Upper lobe of left lung (tissue), 6 donors: ENCODE measurements around the gene COL15A1. TPM values are rescaled to one million over a fixed set of nuclear protein-coding genes. Genes with fewer than 3 reads are reported as not detected.

ENCODE experiments used
- ATAC-seq, 2 donors: fragments of 200-7000 bp; cut with Tn5 transposase; one replicate each; pipeline ENCODE4 v1.9.1; 2022; ENCODE audit warnings: mild to moderate bottlenecking in 2 of 2, moderate library complexity in 2 of 2; ENCODE audit not compliant: low FRiP score in 2 of 2
- DNase-seq, 2 donors: peaks; one replicate each; pipeline ENCODE4 v3.0.0-alpha.2; 2019 to 2020
- H3K27ac ChIP-seq, 4 donors: fragments of 200-600 bp; sonication (generic); one replicate each; pipeline ENCODE4 v1.5.1; 2016 to 2019
- H3K27me3 ChIP-seq, 4 donors: fragments of 200-600 bp; sonication (generic); one replicate each; pipeline ENCODE4 v1.5.1; 2017 to 2019
- H3K36me3 ChIP-seq, 4 donors: fragments of 200-600 bp; sonication (generic); one replicate each; pipeline ENCODE4 v1.5.1; 2016 to 2019
- H3K4me1 ChIP-seq, 4 donors: fragments of 200-600 bp; sonication (generic); one replicate each; pipeline ENCODE4 v1.5.1; 2018 to 2019
- H3K4me3 ChIP-seq, 4 donors: fragments of 200-600 bp; sonication (generic); one replicate each; pipeline ENCODE4 v1.5.1; 2017 to 2019; ENCODE audit warnings: mild to moderate bottlenecking in 2 of 4, moderate library complexity in 1 of 4
- H3K9me3 ChIP-seq, 4 donors: fragments of 200-600 bp; sonication (generic); one replicate each; pipeline ENCODE4 v1.5.1; 2018 to 2019
- CTCF ChIP-seq, 6 experiments: fragments of 450-650 bp in 4 of 6; fragments of 200-600 bp in 2 of 6; sonication (generic) in 2 of 6; IDR thresholded peaks; one replicate each; pipeline ENCODE4 v1.5.1; 2016 to 2019; ENCODE audit warnings: antibody characterized with exemption in 6 of 6
- EP300 ChIP-seq, 4 donors: sonication (generic); formaldehyde crosslinking; IDR thresholded peaks; one replicate each; pipeline ENCODE4 v1.5.1; 2017; ENCODE audit warnings: antibody characterized with exemption in 4 of 4, control low read depth in 2 of 4
- POLR2A ChIP-seq, 4 donors: fragments of 450-650 bp; IDR thresholded peaks; one replicate each; pipeline ENCODE4 v1.5.1; 2016 to 2017; ENCODE audit warnings: antibody characterized with exemption in 4 of 4, mild to moderate bottlenecking in 2 of 4
- POLR2AphosphoS5 ChIP-seq, 2 donors: sonication (generic); formaldehyde crosslinking; IDR thresholded peaks; one replicate each; pipeline ENCODE4 v1.5.1; 2017; ENCODE audit warnings: antibody characterized with exemption in 2 of 2
- WGBS, 2 donors: methylation state at CpG; one replicate each; pipeline ENCODE4 v1.1.5; 2017 to 2018; 5-methylcytosine and 5-hydroxymethylcytosine counted together
- total RNA-seq, 6 donors: library from RNA; depleted of rRNA in 4 of 6; stranded (reverse); fragments of >200 nt in 4 of 6; gene quantifications; one replicate each; pipeline versions ENCODE4 v1.1.0 to v1.2.1, GENCODE V29; 2016 to 2021
- donor health status: DM: no; HTN: no; CAD: no; lungs with moderate emphysema.
- donor health status: DM: no; HTN: yes; CAD: no; lungs with severe emphysema.

Gene COL15A1
- total RNA-seq, 6 donors from 2014 or later = 1.0 to 17.9 (median 2.7) TPM

GRCh38 chr9:98933185-98933584, 10.5 kb upstream of the COL15A1 start:
- no peak for DNase-seq
- whole genome bisulfite sequencing, 2 donors = 90 to 93% methylated on average over 5 of the region's 5 CpGs
- no peak for TF ChIP-seq EP300 (IDR thresholded peaks at IDR 0.05)
- no peak for TF ChIP-seq POLR2A (IDR thresholded peaks at IDR 0.05)
- TF ChIP-seq CTCF (IDR thresholded peaks at IDR 0.05) = no peak
- no peak for TF ChIP-seq POLR2AphosphoS5 (IDR thresholded peaks at IDR 0.05)
- no peak for ATAC-seq
- no peaks in the 10 kb centered on the region for H3K27me3 ChIP-seq
- H3K4me3 ChIP-seq = no peak overlapping the region
- H3K4me1 ChIP-seq = no peaks in the 10 kb centered on the region
- no peaks in the 10 kb centered on the region for H3K36me3 ChIP-seq
- H3K27ac ChIP-seq = no peak overlapping the region
- H3K9me3 ChIP-seq = no peaks in the 10 kb centered on the region

- Histone ChIP-seq H3K36me3 (no peaks in the 10 kb centered on the region), H3K27me3 (no peaks in the 10 kb centered on the region), H3K4me3 (no peak overlapping the region), H3K9me3 (no peaks in the 10 kb centered on the region), H3K4me1 (no peaks in the 10 kb centered on the region), H3K27ac (no peak overlapping the region)
- no peak for ATAC-seq
- DNase-seq = no peak
- WGBS, 2 donors = 65 to 98% methylated on average over 2 of the region's 2 CpGs
- TF ChIP-seq POLR2AphosphoS5 (IDR thresholded peaks at IDR 0.05) (no peak), POLR2A (IDR thresholded peaks at IDR 0.05) (no peak)
Measured at GRCh38 chr9:98933890-98934289, 9.8 kb upstream of the COL15A1 start.

GRCh38 chr9:98935071-98935505, 8.6 kb upstream of the COL15A1 start:
- ATAC-seq (no peak), DNase-seq (no peak)
- no peaks in the 10 kb centered on the region for H3K36me3 ChIP-seq
- WGBS, 2 donors = 60 to 61% methylated on average over 3 of the region's 3 CpGs
- no peak for TF ChIP-seq EP300 (IDR thresholded peaks at IDR 0.05)
- no peak for TF ChIP-seq CTCF (IDR thresholded peaks at IDR 0.05)
- TF ChIP-seq POLR2A (IDR thresholded peaks at IDR 0.05) = no peak
- no peak for TF ChIP-seq POLR2AphosphoS5 (IDR thresholded peaks at IDR 0.05)
- H3K27ac ChIP-seq = no peak overlapping the region
- H3K27me3 ChIP-seq = no peaks in the 10 kb centered on the region
- H3K9me3 ChIP-seq = no peaks in the 10 kb centered on the region
- H3K4me1 ChIP-seq = no peaks in the 10 kb centered on the region
- H3K4me3 ChIP-seq = no peak overlapping the region

GRCh38 chr9:98940276-98940675, 3.4 kb upstream of the COL15A1 start:
- no peak overlapping the region for H3K27ac ChIP-seq
- no peaks in the 10 kb centered on the region for H3K9me3 ChIP-seq
- no peak overlapping the region for H3K4me3 ChIP-seq
- peaks cover 8 to 15% (median 11%) of the 10 kb centered on the region in 4 donors for H3K4me1 ChIP-seq
- H3K36me3 ChIP-seq = no peaks in the 10 kb centered on the region
- 31 to 41% methylated on average over 3 of the region's 3 CpGs for WGBS, 2 donors
- ATAC-seq (no peak), DNase-seq (no peak)
- peaks cover 0 to 10% (median 4%) of the 10 kb centered on the region in 4 donors for H3K27me3 ChIP-seq
- TF ChIP-seq CTCF (IDR thresholded peaks at IDR 0.05) (no peak), POLR2A (IDR thresholded peaks at IDR 0.05) (no peak), EP300 (IDR thresholded peaks at IDR 0.05) (no peak), POLR2AphosphoS5 (IDR thresholded peaks at IDR 0.05) (no peak)

- Histone ChIP-seq H3K4me1 (peaks cover 8 to 15% (median 11%) of the 10 kb centered on the region in 4 donors), H3K36me3 (no peaks in the 10 kb centered on the region), H3K27ac (no peak overlapping the region), H3K27me3 (peaks cover 0 to 10% (median 6%) of the 10 kb centered on the region in 4 donors), H3K4me3 (no peak overlapping the region), H3K9me3 (no peaks in the 10 kb centered on the region)
- ATAC-seq (no peak), DNase-seq (no peak)
- TF ChIP-seq POLR2A (IDR thresholded peaks at IDR 0.05) = no peak
- TF ChIP-seq EP300 (IDR thresholded peaks at IDR 0.05) = no peak
- no peak for TF ChIP-seq POLR2AphosphoS5 (IDR thresholded peaks at IDR 0.05)
- TF ChIP-seq CTCF (IDR thresholded peaks at IDR 0.05) = no peak
- WGBS, 2 donors = 86 to 98% methylated on average over 8 of the region's 8 CpGs
Measured at GRCh38 chr9:98941946-98942523, 1.7 kb upstream of the COL15A1 start.
